Measurements from ENCODE around the gene CALY.

DNA sequence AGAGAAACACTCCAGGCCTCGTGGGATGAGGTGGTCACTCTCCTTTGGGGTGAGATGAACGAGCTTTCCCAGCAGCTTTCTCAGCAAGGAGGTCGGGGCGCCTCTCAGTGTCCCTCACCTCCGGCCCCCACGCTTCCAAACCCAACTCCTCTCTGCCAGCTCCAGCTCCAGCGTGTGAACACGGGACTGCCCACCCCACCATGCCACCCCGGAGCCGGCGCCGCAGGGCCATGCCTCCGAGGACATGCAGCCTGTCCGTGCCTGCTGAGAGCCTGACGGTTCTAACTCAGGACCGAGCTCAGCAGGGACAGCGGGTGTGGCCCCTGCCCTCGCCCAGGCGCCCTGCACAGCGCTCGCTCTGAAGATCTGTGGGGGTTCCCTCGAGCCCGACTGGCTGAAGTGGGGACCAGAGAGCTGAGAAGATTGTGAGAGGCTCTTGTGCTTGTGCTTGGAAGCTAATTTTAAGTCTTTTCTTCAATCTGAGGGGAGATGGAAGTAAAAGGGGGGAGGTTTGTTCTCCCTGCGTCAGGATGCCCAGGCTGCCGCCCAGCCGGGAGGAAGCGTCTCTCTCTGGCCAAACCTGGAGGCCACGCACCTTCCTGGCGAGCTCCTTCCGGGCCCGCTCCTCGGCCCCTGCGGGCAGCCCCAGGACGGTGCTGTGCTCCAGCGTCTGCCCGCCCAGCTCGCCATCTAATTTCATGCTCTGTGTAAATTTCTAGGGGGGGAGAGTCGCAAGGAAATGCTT, 54.9 kb downstream of the CALY start:
- TF ChIP-seq GATA2 (IDR thresholded peaks at IDR 0.05; ENCODE audit: low read depth, low read length), result no peak
- no peak for TF ChIP-seq GATA3 (IDR thresholded peaks at IDR 0.05; ENCODE audit: low read depth, low read length)

All from SH-SY5Y (cell line).